RWPE1 (cell line): Measurements from ENCODE around the gene IRX4.

ENCODE experiments used
- CTCF ChIA-PET: fragments of 350-600 bp; sonication (Branson Sonifier 250); formaldehyde crosslinking; extraction: SDS; loops from one replicate; lab custom pipeline; 2021; lab: Yijun Ruan, JAX
- POLR2A ChIA-PET: fragments of 400-600 bp; formaldehyde crosslinking; extraction: SDS; loops from one replicate; lab custom pipeline; 2020; ENCODE audit warnings: antibody characterized with exemption; ENCODE audit not compliant: low non-redundant PET; lab: Yijun Ruan, JAX
- DNase-seq: peaks from one replicate; pipeline ENCODE4 v3.0.0; 2012; ENCODE audit warnings: low spot score
- H3K27ac ChIP-seq: fragments of 450-650 bp; 2 replicates; pipeline ENCODE4 v1.5.1; 2017
- TF ChIP-seq, protein P1 (sequence below): fragments of 450-650 bp; conservative IDR thresholded peaks from 2 replicates; pipeline ENCODE4 v1.5.1; 2017; ENCODE audit warnings: low read depth, mild to moderate bottlenecking

Gene IRX4

DNA sequence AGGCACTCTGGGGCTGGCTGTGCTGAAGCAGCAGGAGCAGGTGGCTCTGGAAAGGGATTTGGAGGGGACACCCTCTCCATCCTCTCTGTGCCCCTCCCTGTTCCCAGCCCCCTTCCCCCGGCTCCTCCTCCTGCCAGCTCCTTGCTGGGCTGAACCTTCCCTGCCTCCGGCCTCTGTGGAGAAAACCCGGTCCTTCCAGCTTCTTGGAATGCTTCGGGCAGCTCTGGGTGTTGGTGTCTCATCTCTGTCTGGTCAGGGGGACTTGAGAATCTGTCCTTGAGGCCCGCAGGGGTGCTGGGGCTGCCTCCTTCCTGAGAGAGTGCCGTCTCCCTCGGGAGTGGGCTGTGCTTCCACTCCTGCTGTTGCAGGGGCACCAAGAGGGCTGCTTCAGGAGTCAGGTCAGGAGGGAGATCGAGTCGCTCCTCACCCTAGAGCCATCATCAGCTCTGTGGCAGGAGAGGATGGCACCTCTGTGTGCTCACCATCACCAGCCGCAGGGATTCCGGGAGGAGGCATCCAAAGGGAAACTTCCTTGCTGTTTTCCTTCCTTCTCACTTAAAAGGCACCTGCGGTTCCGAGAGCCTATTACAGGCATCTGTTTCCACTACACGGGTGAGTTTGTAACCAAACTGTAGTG is 50.9 kb downstream of the IRX4 start:
- POLR2A ChIA-PET = no interaction called here
- no peak overlapping the region for H3K27ac ChIP-seq
- DNase-seq = no peak
- CTCF ChIA-PET = no interaction called here
- TF ChIP-seq, protein P1, sequence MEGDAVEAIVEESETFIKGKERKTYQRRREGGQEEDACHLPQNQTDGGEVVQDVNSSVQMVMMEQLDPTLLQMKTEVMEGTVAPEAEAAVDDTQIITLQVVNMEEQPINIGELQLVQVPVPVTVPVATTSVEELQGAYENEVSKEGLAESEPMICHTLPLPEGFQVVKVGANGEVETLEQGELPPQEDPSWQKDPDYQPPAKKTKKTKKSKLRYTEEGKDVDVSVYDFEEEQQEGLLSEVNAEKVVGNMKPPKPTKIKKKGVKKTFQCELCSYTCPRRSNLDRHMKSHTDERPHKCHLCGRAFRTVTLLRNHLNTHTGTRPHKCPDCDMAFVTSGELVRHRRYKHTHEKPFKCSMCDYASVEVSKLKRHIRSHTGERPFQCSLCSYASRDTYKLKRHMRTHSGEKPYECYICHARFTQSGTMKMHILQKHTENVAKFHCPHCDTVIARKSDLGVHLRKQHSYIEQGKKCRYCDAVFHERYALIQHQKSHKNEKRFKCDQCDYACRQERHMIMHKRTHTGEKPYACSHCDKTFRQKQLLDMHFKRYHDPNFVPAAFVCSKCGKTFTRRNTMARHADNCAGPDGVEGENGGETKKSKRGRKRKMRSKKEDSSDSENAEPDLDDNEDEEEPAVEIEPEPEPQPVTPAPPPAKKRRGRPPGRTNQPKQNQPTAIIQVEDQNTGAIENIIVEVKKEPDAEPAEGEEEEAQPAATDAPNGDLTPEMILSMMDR = no peak

DNA sequence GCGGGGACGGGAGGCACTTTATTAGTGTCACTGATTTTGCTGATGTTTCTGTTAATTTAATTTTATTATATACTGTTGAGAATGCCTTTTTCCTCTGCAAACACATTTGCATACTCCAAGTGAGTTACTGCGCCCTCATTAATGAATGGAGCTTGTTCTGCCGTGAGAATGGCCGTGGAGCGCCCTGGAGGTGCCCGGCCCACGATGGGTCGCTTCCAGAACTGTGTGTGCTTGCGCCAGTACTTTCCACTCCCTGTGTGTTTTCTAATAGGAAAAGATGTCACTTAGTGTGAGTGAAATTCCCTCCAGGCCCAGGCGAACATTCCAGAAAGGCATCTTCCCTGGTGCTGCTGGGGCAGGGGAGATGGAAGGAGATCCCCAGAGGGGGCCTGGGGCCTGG is 51.5 kb downstream of the IRX4 start:
- no peak overlapping the region for H3K27ac ChIP-seq
- ChIA-PET POLR2A (no interaction called here), CTCF (no interaction called here)
- TF ChIP-seq, protein P1 = no peak
- DNase-seq = no peak

DNA sequence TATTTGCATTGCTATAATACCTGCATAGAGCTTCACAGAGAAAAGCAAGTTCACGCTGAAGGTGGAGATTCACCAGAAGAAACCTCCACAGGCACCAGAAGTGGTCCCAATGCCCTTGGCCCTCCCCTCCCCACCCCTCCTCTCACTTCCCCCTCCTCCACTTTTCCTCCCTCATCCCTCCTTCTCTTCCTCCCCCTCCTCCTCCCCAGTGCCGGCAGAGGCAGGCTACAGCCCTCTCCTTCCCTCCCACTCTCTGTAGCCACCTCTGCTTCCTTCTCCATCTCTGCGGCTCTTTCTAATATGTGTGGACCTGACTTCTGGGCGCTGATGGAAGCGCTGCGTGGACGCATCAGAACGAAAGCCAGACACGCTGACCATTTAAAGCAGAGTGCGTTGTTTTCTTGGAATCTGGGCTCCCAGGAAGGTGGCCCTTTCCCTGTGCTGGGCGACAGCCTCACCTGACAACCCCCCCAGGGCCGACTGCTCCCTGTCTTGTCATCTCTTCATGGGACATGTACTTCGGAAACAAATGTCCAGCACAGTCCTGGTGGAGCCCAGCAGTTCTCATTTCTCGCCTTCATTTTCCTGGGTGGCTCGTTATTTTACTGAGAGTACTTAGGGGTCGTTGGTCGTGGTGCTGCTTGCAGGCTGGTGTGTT is 52.0 kb downstream of the IRX4 start:
- ChIA-PET POLR2A (no interaction called here), CTCF (no interaction called here)
- H3K27ac ChIP-seq = no peak overlapping the region
- DNase-seq = no peak
- TF ChIP-seq, protein P1 = no peak

DNA sequence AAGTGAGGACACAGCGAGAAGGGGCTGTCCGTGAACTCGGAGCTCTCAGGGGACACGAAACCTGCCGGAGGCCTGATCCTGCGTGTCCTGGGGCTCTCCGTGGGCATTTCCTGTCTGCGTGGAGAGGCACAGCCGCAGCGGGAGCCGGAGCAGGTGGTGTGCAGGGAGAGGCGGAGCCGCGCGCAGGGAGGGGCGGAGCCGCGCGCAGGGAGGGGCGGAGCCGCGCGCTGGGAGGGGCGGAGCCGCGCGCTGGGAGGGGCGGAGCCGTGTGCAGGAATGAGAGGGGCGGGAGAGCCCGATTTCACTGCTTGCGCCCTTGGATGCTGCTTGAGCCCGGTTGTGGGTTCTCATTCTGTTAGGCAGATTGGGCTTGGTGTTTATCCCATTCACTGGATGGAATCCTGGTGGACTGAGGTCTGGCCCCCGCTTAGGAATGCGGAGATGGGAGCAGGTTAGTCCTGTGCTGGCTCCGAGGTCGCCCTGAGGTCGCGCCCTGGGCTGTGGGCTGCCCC is 54.8 kb downstream of the IRX4 start:
- H3K27ac ChIP-seq = no peak overlapping the region
- CTCF ChIA-PET = interaction anchor here (0.5 kb wide), 1 partner anchor 838 kb away, joined by 3 read pairs; no protein-coding TSS in a partner anchor
- TF ChIP-seq, protein P1 = no peak
- POLR2A ChIA-PET = no interaction called here
- DNase-seq = peak; percentile 5
